Measurements from ENCODE around the gene APP. TPM values are rescaled to one million over a fixed set of nuclear protein-coding genes. Genes with fewer than 3 reads are reported as not detected.

Gene APP
- total RNA-seq, 1 experiment from 2014 or later = 224 TPM

DNA sequence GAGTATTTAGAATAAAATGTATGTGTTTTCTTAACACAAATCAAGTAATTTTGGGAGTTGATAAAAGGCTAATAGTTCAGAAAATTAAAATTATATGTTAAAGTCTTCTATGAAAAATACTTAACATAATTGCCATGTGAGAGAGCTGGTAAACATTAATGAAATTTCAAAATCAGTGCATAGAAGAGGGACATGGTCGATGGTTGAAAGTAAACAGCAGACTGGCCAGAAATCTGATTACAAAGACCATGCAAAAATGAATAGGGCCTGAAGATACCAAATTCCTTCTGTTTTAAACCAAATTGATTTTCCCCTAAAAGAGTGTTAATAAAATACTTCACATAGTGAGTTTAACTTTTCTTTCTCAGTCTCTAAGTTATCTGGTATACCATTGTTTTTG is 307.5 kb downstream of the APP start:
- Histone ChIP-seq H3K4me3 (no peak overlapping the region), H2AFZ (no peak overlapping the region), H3K79me2 (ENCODE audit: low read depth) (no peaks in the 10 kb centered on the region), H3K9me3 (ENCODE audit: insufficient read depth, low read depth) (no peaks in the 10 kb centered on the region), H3K27ac (no peak overlapping the region), H3K36me3 (ENCODE audit: low read depth) (no peaks in the 10 kb centered on the region), H3K27me3 (ENCODE audit: insufficient read depth, low read depth) (no peaks in the 10 kb centered on the region), H3K9me2 (ENCODE audit: insufficient read depth) (no peaks in the 10 kb centered on the region), H3F3A (ENCODE audit: insufficient read depth, low read depth) (no peaks in the 10 kb centered on the region), H3K4me2 (no peak overlapping the region), H3K4me1 (replicated peaks; ENCODE audit: insufficient read depth) (no peaks in the 10 kb centered on the region), H4K20me1 (ENCODE audit: insufficient read depth) (no peaks in the 10 kb centered on the region)
- BruUV-seq (replicated peaks) = no TSS peak
- no peak for DNase-seq
- ChIA-PET CTCF (no interaction called here), POLR2A (ENCODE audit: unreplicated experiment) (no interaction called here)
- TF ChIP-seq EZH2 (IDR thresholded peaks at IDR 0.05; ENCODE audit: low read depth) = no peak
- TF ChIP-seq, protein P1, sequence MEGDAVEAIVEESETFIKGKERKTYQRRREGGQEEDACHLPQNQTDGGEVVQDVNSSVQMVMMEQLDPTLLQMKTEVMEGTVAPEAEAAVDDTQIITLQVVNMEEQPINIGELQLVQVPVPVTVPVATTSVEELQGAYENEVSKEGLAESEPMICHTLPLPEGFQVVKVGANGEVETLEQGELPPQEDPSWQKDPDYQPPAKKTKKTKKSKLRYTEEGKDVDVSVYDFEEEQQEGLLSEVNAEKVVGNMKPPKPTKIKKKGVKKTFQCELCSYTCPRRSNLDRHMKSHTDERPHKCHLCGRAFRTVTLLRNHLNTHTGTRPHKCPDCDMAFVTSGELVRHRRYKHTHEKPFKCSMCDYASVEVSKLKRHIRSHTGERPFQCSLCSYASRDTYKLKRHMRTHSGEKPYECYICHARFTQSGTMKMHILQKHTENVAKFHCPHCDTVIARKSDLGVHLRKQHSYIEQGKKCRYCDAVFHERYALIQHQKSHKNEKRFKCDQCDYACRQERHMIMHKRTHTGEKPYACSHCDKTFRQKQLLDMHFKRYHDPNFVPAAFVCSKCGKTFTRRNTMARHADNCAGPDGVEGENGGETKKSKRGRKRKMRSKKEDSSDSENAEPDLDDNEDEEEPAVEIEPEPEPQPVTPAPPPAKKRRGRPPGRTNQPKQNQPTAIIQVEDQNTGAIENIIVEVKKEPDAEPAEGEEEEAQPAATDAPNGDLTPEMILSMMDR (conservative IDR thresholded peaks at IDR 0.05) = no peak
- intact Hi-C loops (cut with micrococcal nuclease; ENCODE audit: unreplicated experiment) = no loop called here

DNA sequence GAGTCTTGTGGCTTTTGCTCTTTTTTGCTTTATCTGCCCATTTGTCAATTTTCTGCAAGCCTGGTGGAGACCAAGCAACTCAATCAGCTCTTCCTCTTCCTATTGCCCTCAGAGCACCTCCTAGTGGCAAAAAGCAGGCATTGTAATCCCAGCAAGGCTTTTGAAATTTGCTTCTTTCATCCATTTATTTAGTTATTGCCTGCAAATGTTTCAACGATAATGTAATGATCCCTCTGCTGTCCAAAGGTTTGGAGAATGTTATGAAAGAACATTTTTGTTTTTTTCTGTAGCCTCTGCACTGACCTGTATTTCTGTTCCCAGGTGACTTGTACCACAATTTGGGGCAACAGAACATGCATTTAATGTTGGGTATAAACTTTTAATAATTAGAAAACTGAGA is 308.0 kb downstream of the APP start:
- Histone ChIP-seq H3K9me3 (ENCODE audit: insufficient read depth, low read depth) (no peaks in the 10 kb centered on the region), H3F3A (ENCODE audit: insufficient read depth, low read depth) (no peaks in the 10 kb centered on the region), H3K27ac (no peak overlapping the region), H3K4me2 (no peak overlapping the region), H2AFZ (no peak overlapping the region), H3K4me3 (no peak overlapping the region), H3K27me3 (ENCODE audit: insufficient read depth, low read depth) (no peaks in the 10 kb centered on the region), H3K79me2 (ENCODE audit: low read depth) (no peaks in the 10 kb centered on the region), H3K36me3 (ENCODE audit: low read depth) (no peaks in the 10 kb centered on the region), H4K20me1 (ENCODE audit: insufficient read depth) (no peaks in the 10 kb centered on the region), H3K9me2 (ENCODE audit: insufficient read depth) (no peaks in the 10 kb centered on the region), H3K4me1 (replicated peaks; ENCODE audit: insufficient read depth) (no peaks in the 10 kb centered on the region)
- ChIA-PET CTCF (no interaction called here), POLR2A (ENCODE audit: unreplicated experiment) (no interaction called here)
- DNase-seq = no peak
- TF ChIP-seq, protein P1 (conservative IDR thresholded peaks at IDR 0.05) = peak; percentile 57; the same call in 1 of the 2 replicates
- no peak for TF ChIP-seq EZH2 (IDR thresholded peaks at IDR 0.05; ENCODE audit: low read depth)
- intact Hi-C loops (cut with micrococcal nuclease; ENCODE audit: unreplicated experiment) = no loop called here
- BruUV-seq (replicated peaks) = no TSS peak

DNA sequence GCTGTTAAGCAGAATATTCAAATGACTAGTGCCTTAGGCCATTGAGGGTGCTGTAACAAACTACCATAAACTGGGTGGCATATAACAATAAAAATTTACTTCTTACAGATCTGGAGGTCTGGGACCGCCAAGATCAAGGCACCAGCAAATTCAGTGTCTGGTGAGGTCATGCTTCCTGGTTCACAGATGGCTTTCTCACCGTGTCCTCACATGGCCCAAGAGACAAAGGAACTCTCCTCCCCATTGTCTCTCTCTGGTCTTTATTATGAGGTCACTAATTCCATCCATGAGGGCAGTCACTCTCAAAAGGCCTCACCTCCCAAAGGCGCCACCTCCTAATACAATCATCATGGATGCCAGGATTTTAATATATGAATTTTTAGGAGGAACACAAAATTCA is 308.5 kb downstream of the APP start:
- Histone ChIP-seq H3K9me2 (ENCODE audit: insufficient read depth) (no peaks in the 10 kb centered on the region), H3K79me2 (ENCODE audit: low read depth) (no peaks in the 10 kb centered on the region), H4K20me1 (ENCODE audit: insufficient read depth) (no peaks in the 10 kb centered on the region), H3K36me3 (ENCODE audit: low read depth) (no peaks in the 10 kb centered on the region), H3K9me3 (ENCODE audit: insufficient read depth, low read depth) (no peaks in the 10 kb centered on the region), H3F3A (ENCODE audit: insufficient read depth, low read depth) (no peaks in the 10 kb centered on the region), H3K27me3 (ENCODE audit: insufficient read depth, low read depth) (no peaks in the 10 kb centered on the region), H3K4me3 (no peak overlapping the region), H3K4me2 (no peak overlapping the region), H2AFZ (no peak overlapping the region), H3K27ac (no peak overlapping the region), H3K4me1 (replicated peaks; ENCODE audit: insufficient read depth) (no peaks in the 10 kb centered on the region)
- POLR2A ChIA-PET (ENCODE audit: unreplicated experiment) = no interaction called here
- intact Hi-C loops (cut with micrococcal nuclease; ENCODE audit: unreplicated experiment) = no loop called here
- CTCF ChIA-PET = no interaction called here
- TF ChIP-seq, protein P1 (conservative IDR thresholded peaks at IDR 0.05) = no peak
- TF ChIP-seq EZH2 (IDR thresholded peaks at IDR 0.05; ENCODE audit: low read depth) = no peak
- no TSS peak for BruUV-seq (replicated peaks)
- DNase-seq = no peak

All from PC-9 (cell line).